SK-MEL-5 (cell line): Measurements from ENCODE around the gene EIF4B. TPM values are rescaled to one million over a fixed set of nuclear protein-coding genes. Genes with fewer than 3 reads are reported as not detected.

Source experiments
- DNase-seq: peaks from one replicate; pipeline ENCODE4 v3.0.0-alpha.2; 2016; ENCODE audit warnings: low read depth, low spot score
- in situ Hi-C: cut with HindIII; loops from 2 replicates; pipeline ENCODE4 v1.10.0; 2016; ENCODE audit warnings: low sequenced_read_pairs, high pct_unique_total_duplicates, low pct_unique_long_range_greater_than_20kb
- polyA plus RNA-seq, 2 experiments: library from polyadenylated mRNA; depleted of rRNA; stranded (reverse); fragments of >200 nt; gene quantifications; 2 replicates each; pipeline ENCODE4 v1.2.3, GENCODE V29; 2015
- total RNA-seq: library from RNA; depleted of rRNA; stranded (reverse); fragments of >200 nt; shearing (Covaris generic); gene quantifications from 2 replicates; pipeline ENCODE4 v1.2.3, GENCODE V29; 2014; rRNA removed

Gene EIF4B, protein sequence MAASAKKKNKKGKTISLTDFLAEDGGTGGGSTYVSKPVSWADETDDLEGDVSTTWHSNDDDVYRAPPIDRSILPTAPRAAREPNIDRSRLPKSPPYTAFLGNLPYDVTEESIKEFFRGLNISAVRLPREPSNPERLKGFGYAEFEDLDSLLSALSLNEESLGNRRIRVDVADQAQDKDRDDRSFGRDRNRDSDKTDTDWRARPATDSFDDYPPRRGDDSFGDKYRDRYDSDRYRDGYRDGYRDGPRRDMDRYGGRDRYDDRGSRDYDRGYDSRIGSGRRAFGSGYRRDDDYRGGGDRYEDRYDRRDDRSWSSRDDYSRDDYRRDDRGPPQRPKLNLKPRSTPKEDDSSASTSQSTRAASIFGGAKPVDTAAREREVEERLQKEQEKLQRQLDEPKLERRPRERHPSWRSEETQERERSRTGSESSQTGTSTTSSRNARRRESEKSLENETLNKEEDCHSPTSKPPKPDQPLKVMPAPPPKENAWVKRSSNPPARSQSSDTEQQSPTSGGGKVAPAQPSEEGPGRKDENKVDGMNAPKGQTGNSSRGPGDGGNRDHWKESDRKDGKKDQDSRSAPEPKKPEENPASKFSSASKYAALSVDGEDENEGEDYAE
- 995 and 1,087 TPM in 2 replicates for total RNA-seq
- polyA plus RNA-seq (2015; cell fraction: cytosol; rRNA removed): 424 and 486 TPM in 2 replicates
- 135 and 229 TPM in 2 replicates for polyA plus RNA-seq (2015; cell fraction: nucleus; rRNA removed)

DNA sequence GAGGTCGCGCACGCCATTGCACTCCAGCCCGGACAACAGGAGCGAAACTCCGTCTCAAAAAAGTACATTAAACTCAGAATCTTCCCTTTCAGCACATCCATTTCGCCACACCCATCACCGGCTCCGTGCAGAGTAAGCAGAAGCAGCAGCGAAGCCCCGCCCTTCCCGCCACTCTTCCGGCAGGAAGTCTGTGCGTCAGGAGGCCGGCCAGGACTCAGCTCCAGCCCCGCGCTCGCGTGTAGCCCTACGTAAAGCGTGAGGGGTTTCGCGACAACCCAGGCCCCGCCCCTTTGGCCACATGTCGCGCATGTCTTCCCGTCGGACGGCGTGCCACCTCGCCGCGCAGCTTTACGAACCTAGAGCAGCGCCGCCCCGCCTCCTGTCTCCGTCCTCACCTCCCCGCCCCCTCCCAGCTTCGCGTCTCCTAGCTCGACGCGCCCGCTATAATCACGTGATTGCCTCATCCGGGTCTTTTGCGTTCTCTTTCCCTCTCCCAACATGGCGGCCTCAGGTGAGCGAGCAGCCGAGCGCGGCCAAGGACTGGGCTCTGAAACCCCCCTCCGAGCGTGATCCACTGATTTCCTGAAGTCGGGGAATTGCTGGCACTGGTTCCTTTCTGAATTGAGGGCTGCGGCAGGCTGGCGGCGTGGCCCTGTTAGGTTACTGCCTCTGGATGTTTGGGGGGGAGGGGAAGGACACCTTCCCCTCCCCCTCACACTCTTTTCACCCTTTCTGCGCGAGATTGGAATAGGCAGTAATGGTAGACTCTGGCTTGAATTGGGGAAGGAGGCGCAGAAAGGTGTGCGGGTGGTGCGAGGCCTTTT, at the start of gene EIF4B:
EIF4B (plus strand) TSS at position 471 of the 824 bp plus-strand sequence; CDS start at position 499, 28 bp downstream.
- in situ Hi-C loops: no loop called here

DNA sequence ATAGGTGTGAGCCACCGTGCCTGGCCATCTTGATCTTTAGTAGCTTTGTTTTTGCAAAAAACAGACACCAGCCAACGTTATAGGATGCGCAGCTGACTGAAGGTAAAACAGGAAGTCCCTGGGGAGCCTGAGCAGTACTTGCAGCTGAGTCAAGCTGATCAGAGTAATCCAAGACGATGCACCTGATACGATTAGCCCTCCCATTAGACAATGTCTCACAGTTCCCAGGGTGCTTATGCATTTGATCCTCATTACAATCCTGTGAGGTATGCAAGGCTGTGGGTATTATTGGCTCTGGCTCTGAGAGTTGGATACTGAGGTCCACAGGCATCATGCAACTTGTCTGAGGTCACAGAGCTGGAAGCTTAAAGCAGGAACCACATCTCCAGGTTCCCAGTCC, 49.3 kb upstream of the EIF4B start:
- in situ Hi-C loops: no loop called here
- no peak for DNase-seq

More for the DNA sequence above, at the start of gene EIF4B:
- peak; percentile 99 for DNase-seq

- in situ Hi-C loops: no loop called here
- DNase-seq: no peak
These were observed 41.5 kb upstream of the EIF4B start for GRCh38 chr12:52964556-52965336.

GRCh38 chr12:52965337-52965731, 40.9 kb upstream of the EIF4B start:
- no peak for DNase-seq
- in situ Hi-C loops: no loop called here

GRCh38 chr12:52969166-52969795, 37.0 kb upstream of the EIF4B start:
- DNase-seq: no peak
- in situ Hi-C loops: no loop called here

DNA sequence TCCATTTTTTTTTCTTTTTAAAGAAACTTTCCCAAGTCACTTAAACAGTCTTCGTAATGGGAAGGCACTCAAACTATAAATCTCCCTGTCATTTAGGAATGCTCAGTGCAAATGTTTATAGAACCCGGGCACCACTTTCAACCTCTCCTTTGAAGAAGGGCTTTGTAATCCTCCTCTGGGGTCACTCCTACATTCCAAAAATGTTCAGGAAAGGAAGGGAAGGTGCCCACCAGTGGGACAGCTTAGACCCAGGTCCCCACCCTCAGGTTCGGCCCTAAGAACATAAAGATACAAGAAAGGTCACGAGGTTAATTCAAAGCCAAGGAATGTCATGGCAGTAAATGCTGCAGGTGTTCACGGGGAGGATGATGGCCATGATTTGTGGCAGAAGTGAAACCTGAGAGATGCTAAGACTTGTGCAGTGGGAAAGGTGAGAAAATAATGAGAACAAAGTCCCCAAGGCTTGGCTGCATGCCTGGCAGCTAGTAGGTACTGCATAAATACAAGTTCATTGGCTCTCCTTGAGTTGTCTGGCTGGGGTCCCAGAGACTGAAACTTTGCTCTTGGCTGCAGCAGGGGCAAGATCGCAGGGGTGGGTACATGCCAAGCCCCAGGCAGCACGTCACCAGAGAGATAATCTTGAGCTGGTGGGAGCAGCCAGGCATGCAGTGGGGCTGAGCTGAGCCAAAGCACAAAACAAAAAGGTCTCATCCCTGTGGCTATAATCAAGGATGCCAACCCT, 36.3 kb upstream of the EIF4B start:
- DNase-seq: no peak
- in situ Hi-C loops: no loop called here

DNA sequence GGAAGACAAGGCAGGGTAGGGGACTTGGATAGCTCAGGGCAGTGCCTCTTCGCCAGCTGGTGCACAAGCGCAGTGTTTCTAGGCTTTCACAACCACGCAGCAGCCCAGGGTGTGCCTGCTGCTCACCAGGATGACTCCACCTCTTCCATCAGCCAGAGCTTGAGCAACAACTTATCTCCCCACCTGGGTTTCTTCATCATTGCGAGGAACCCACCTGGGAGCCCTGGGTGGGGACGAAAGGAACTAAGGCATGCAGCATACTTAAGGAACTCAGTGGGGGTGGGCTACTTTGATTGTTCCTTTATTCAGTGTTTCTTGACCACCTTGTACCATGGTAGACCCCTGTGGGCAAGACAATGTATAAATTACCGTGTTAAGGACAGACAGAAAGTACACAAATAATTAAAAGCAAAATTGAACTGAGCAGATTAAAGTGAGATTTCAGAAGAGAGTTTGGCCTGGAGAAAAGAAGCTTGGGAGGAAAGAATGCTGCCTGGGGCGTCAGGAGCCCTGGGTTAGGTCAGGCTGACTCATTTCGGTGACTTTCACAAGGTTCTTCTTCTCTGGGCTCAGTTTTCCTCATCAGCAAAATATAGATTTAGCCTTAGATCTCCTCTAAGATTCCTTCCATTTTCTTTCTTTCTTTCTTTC, 34.5 kb upstream of the EIF4B start:
- in situ Hi-C loops: no loop called here
- no peak for DNase-seq

DNA sequence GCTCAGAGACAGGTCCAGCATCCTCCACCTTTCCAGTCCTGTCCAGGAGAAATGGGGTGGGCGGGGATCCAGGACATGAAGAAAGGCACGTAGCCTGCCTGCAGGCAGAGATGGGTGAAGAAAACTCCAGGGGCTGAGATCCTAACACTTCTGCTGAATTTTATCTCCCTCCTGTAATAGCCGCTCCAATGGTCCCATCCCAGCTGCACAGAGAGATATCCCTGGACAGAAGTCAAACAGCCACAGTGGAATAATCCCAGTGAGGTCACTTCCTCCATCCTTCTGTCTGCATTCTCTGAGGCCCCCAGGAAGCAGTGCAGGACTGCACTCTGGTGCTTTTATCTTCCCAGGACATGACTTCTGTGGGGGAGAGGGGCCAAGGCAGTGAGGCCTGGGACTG, 31.1 kb upstream of the EIF4B start:
- in situ Hi-C loops: loop anchor here (25.0 kb wide), 1 partner anchor 88 kb away; no protein-coding TSS in a partner anchor
- DNase-seq: no peak

DNA sequence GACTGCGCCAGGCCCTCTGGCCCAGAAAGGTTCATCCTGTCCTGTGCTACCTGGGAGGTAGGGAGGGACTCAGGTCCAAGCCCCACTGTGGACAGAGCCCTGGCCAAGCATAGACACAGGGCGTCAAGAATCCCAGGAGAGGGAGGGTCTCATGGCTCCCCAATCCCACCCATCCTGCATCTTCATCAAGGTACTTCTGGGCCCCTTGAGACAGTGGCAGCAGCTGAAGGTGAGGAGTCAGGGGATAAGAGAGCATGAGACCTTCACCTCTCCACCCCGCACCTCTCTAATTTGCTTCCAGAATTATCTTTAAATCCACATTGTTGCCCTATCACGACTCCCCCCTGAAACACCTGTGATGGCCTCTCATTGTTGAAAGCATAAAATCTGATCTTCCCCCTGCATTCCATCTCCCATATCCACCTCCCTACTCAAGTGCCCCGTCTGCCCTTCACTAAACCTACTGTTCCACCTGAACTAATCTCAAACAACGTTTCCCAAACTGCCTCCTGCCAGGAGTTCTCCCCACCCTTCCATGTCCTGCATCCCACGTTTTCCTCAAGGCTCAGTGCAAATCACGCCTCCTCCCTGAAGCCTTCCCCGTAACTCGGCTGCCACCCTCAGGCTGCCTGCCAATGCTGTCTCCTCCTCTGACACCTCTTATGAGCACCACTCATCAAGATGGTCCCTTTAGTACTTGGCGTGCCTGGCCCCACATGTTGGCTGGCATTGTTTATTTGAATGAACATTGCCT, 30.3 kb upstream of the EIF4B start:
- peak; percentile 39 for DNase-seq
- in situ Hi-C loops: loop anchor here (25.0 kb wide), 1 partner anchor 89 kb away; no protein-coding TSS in a partner anchor

DNA sequence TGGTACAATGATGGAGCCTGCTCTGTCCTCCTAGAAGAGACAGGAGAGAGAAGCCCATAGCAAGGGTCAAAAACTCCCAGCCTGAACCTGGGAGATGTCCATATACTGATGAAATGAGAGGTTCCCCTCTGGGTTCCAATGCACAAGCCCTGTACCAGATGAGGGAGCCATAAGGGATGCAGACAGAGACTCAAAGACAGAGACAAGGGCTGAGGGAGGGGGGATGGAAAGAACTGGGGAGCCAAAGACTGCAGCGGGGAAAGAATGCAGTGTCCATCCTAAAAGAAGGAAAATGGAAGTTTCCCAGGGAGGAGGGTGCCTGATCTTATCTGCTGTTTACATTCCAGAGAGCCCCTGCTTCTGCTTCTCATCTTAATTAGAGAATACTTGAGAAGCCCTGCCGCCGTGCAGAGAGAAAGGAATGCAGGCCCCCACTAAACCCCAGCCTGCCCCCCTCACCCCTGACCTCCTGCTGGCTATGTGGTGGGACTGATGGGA, 29.6 kb upstream of the EIF4B start:
- in situ Hi-C loops: loop anchor here (25.0 kb wide), 1 partner anchor 89 kb away; no protein-coding TSS in a partner anchor
- no peak for DNase-seq

GRCh38 chr12:52977170-52977569, 29.1 kb upstream of the EIF4B start:
- in situ Hi-C loops: loop anchor here (25.0 kb wide), 1 partner anchor 90 kb away; no protein-coding TSS in a partner anchor
- no peak for DNase-seq

DNA sequence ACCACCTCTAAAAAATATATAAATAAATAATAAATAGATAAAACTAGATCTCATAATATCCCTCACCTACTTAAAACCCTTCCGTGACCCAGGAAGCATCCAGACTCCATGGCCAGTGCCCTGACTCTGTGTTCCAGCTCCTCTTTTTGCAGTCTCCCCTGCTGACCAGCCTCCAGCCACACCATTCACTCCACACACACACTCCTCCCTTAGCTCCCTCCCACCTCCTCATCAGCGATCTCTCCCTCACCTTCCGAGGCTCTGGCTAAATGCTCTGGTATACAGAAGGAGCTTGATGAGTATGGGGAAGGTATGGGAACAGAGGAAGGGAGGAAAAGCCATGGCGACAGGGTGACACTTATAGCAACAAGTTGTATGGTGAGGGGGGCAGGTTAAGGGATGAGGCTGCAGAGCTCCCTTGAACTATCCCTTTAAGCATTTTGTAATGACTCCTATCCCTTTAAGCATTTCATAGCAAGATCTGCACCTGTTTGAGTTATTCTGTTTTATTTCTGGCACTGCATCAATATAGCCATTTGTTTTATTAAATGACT, 26.1 kb upstream of the EIF4B start:
- in situ Hi-C loops: loop anchor here (25.0 kb wide), 1 partner anchor 93 kb away; no protein-coding TSS in a partner anchor
- DNase-seq: no peak

DNA sequence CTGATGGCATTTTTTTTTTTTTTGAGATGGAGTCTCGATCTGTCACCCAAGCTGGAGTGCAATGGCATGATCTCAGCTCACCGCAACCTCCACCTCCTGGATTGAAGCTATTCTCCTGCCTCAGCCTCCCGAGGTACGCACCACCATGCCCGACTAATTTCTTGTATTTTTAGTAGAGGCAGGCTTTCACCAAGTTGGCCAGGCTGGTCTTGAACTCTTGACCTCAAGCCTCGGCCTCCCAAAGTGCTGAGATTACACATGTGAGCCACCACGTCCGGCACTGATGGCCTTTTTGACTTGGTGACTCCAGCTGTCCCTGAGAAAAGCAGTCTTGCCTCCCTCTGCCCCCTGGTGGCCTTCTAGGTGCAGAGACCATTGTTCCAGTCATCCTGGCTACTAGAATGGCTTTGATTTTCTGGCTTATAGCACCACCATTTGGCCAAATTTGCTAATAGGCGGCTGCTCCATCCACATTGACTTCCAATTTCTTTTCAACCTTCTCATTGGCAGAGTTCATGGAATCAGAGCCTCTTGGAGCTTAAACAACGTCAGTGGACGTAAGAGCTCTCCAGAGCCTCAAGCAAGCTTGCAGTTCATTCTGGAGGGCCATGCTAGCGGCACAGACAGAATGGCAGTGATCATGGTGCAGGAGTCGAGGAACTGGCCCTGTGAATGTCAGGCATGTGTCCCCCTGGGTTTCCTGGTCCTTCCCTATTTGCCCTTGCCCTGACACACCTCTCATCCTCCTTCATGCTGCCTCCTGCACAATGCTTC, 25.4 kb upstream of the EIF4B start:
- peak; percentile 97 for DNase-seq
- in situ Hi-C loops: loop anchor here (25.0 kb wide), 1 partner anchor 94 kb away; no protein-coding TSS in a partner anchor

DNA sequence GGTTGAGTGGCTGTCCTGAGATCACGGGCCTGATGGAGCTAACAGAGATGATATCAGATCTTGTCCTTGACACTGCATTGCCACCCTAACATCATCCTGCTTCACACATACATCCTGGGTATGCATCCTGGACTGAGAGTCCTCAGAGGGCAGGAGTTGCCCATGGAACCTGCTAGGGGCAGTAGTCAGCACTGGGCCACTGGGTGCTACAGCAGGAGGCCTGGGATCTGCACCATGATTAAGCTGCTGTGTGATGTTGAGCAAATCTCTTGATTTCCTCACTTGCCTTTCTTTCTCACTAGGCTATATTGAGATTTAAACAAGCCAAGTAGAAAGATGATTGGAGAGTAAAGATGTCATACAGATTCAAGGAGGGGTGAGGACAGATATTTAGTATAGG, 22.1 kb upstream of the EIF4B start:
- peak; percentile 51 for DNase-seq
- in situ Hi-C loops: loop anchor here (25.0 kb wide), 1 partner anchor 97 kb away; no protein-coding TSS in a partner anchor
